Adipose tissue (tissue), 3 donors: ENCODE measurements around the gene ARID1A. TPM values are rescaled to one million over a fixed set of nuclear protein-coding genes. Genes with fewer than 3 reads are reported as not detected.

Source experiments
- H3K27ac ChIP-seq: one replicate; pipeline ENCODE4 v1.5.1; 2013; ENCODE audit warnings: low read depth, low read length
- WGBS, 3 donors: extraction: QIAGEN DNeasy Blood & Tissue Kit; methylation state at CpG; one replicate each; pipeline ENCODE4 v1.1.7; 2013; 5-methylcytosine and 5-hydroxymethylcytosine counted together
- polyA plus RNA-seq, 3 donors: library from polyadenylated mRNA; stranded (reverse); fragments of 200-250 nt; gene quantifications; one replicate each; pipeline ENCODE4 v1.2.3, GENCODE V29; 2013
- donor health status: healthy with polysubstance abuse.
- donor health status: Bipolar disorder and iron deficiency.
- donor health status: healthy.

ARID1A gene
- polyA plus RNA-seq, 3 donors, result 12.2 to 22.8 (median 18.1) TPM

DNA sequence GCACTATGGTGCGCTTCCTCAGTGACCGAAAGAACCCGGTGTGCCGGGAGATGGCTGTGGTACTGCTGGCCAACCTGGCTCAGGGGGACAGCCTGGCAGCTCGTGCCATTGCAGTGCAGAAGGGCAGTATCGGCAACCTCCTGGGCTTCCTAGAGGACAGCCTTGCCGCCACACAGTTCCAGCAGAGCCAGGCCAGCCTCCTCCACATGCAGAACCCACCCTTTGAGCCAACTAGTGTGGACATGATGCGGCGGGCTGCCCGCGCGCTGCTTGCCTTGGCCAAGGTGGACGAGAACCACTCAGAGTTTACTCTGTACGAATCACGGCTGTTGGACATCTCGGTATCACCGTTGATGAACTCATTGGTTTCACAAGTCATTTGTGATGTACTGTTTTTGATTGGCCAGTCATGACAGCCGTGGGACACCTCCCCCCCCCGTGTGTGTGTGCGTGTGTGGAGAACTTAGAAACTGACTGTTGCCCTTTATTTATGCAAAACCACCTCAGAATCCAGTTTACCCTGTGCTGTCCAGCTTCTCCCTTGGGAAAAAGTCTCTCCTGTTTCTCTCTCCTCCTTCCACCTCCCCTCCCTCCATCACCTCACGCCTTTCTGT lies 84.6 kb downstream of the ARID1A start:
- H3K27ac ChIP-seq, result no peak overlapping the region
- 90 to 92% (median 91%) methylated on average over 21 of the region's 21 CpGs for WGBS, 3 donors

DNA sequence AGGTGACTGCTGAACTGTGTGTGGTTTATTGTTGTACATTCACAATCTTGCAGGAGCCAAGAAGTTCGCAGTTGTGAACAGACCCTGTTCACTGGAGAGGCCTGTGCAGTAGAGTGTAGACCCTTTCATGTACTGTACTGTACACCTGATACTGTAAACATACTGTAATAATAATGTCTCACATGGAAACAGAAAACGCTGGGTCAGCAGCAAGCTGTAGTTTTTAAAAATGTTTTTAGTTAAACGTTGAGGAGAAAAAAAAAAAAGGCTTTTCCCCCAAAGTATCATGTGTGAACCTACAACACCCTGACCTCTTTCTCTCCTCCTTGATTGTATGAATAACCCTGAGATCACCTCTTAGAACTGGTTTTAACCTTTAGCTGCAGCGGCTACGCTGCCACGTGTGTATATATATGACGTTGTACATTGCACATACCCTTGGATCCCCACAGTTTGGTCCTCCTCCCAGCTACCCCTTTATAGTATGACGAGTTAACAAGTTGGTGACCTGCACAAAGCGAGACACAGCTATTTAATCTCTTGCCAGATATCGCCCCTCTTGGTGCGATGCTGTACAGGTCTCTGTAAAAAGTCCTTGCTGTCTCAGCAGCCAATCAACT lies 85.5 kb downstream of the ARID1A start:
- WGBS, 3 donors, result 78 to 83% (median 80%) methylated on average over 11 of the region's 11 CpGs
- H3K27ac ChIP-seq, result no peak overlapping the region

DNA sequence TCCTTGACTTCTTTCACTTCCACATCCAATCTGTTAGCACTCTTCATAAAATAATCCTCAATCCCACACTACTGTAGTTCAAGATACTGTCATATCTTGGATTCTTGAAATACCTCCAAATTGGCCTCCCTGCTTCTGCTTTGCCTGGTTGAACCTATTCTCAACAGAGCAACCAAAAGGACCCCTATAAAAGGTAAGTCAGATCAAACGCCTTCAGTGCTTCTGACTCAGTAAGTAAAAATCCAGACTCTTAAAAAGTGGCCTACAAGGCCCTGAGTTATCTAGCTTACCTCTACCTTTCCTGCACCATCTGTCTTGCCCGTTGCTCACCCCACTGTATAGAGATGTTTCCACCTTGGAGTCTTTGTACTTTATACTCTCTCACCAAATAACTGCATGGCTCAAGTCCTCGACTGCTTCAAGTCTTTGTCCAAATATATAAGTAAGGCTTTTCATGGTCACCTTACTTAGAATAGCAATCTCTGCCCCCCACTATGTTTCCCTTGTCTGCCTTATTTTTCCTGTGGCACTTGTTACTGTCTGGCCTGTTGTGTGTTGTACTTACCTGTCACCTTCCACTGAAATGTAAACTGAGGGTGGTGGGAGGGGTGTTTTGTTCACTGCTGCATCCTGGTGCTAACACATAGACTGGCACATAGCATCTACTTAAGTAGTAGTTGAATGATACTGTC lies 86.9 kb downstream of the ARID1A start:
- WGBS, 3 donors, result 62 to 81% (median 81%) methylated on average over 3 of the region's 3 CpGs
- no peak overlapping the region for H3K27ac ChIP-seq

DNA sequence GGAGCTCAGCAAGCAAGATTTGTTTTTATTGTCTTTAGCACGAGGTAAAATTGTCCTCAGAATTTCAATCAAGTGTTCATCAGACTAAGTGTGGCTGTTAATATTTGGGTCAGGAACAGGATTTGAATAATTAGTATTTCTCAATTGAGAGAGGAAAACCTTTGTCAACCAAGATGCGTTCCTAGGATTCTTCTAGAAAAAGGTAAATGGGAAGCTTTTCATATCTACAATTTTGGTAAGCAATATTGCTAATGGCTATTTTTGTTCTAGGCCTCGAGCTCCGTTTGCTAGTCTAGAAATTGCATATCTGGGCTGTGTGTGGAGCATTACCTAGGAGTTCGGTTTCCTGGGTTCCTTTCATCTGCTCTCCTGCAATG lies 87.8 kb downstream of the ARID1A start:
- 46 to 74% (median 70%) methylated on average over 5 of the region's 5 CpGs for WGBS, 3 donors
- no peak overlapping the region for H3K27ac ChIP-seq

DNA sequence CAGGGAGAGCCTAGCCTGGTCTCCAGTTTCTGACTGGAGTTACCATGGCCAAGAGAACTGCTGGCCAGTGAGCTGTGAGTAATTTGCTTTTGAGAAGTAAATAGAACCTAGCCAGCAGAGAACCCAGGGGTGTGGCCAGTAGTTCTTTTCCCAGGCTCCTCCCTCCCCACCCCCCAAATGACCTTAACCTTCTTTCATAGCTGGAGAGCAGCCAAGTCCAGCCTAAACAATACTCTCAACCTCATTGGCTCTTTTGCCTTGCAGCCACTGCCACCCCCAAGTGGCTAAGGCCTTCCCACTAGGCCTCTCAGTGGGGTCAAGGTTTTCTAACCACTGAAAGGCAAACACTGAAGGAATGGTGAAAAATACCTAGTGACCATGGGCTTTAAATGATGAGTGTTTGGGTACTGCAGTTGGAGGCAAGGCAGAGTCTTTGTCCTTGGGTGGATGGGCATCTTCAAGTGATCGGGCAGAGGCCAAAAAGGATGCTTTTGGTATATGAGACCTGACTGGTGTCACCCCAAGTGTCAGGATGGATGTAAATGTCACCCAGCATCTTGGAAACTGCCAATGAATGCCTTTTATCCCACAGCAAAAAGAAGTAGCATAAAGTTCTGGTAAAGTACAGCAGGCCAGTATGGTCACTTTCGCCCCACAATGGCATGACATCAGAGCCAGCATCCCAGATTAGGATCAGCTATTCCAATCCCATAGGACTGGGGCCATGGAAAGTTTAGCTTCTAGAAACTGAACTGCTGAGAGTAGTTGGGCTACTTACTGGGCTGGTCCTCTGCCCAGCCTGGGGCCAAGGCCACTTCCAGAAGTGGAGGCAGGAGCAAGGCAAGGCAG lies 88.4 kb downstream of the ARID1A start:
- 76 to 81% (median 81%) methylated on average over 2 of the region's 2 CpGs for WGBS, 3 donors
- H3K27ac ChIP-seq, result peak overlapping the region; percentile 74

DNA sequence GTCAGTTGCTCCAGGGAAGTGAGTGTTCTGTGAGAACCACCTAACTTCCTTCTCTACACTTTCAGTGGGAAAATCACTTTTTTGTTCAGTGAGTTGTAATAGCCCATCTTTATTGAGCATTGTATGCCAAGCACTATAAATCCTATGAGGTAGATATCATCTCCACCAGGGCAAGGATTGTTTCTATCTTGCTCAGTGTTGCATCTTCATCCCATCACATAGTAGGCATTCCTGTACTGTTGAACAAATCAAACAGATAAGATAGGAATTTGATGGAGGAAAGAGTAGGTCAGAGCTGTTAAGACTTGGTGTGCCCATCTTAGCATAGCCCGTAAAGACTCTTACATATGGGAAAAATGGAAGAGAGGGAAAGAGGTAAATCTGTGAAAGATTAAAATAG lies 89.1 kb downstream of the ARID1A start:
- 95 to 96% (median 96%) methylated on average over 1 of the region's 1 CpG for WGBS, 3 donors
- H3K27ac ChIP-seq, result no peak overlapping the region

DNA sequence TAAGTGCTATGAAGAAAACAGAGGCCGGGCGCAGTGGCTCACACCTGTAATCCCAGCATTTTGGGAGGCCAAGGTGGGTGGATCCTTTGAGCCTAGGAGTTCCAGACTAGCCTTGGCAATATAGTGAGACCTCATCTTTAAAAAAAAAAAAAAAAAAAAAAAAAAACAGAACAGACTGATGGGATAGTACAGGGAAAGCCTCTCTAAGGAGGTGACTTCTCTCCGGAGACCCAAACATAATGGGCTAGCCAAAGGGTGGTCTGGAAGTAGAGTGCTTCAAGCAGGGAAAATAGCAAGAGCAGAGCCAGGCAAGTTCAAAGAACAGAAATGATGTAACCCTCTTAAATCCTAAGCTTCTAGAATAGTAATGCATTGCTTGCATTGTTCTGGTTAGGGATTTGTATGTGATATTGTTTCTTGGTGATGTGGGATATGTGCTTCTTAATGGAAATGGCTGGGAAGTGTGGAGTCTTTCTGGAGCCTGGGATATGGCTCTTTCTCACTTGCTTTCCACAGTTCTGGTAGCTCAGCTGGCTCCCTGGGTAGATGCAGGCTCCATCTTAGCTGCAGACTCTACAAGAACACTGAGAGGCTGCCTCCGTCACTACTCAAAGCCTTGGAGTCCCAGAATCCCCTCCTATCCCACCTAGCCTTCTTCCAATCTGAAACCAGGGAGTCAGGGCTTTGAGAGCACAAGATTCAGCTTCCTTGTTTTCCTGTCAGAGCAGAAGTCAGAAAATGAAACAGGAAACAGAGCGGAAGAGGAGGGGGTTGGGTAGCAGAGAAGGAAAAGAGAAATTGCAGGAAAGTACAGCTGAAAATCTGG lies 90.0 kb downstream of the ARID1A start:
- WGBS, 3 donors, result 56 to 90% (median 60%) methylated on average over 5 of the region's 5 CpGs
- peak overlapping the region; percentile 9 for H3K27ac ChIP-seq

DNA sequence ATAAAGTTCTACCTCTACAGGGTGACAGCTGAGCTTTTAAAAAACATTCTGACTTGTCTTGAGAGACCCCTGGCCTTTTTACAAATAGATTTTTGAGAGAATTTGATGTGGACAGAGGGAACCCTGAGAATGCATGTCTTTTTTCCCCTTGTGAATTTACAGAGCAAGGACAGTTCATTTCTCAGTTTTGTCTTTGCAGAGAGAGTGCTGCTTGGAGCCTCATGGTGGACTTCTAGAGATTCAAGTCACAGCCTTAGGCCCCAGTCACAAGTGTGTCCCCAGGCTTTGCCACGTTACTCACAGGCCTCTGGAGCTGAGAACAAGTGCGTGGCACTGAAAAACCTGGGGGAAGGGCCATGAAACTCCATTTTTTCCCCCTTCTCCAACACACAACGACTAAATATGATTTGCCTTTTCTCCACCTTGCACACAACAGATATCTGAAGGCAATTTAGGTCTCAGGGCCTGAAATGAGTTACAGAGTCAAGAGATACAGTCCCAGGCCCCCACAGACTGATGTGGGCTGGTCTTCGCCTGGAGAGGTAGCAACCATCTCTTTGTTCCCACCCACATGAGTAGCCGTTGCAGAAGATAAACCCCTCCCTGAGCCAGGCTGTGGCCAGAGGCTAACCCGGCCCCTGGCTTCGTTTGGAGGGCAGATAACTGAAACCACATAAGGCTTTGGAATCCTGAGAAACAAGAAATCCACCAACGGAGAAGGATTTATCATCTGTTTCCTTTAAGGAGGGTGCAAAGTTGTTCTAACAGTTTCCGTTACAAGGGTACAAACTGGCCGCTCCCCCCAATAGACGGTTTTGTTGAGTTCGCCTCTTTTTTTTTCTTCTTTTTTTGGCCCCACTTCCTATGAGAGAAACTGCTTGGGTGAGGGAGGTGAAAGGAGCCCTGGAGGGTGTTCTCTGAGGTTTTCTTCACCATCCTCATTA lies 90.9 kb downstream of the ARID1A start:
- 2 to 20% (median 3%) methylated on average over 12 of the region's 12 CpGs for WGBS, 3 donors
- peak overlapping the region; percentile 97 for H3K27ac ChIP-seq

DNA sequence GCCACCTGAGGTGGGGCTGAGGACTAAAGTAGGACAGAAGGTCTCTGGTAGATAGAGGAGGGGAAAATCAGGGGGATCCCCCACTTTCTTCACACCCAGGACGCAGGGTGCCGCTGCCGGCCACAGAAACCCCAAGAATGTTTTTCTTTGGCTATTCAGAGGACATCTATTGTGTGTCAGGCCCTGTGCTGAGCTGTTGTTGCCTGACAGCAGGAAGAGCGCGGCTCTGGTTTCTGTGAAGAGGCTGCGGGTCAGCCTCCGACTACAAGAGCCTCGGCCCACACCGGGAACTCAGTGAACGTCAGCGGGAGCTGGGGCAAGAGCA lies 91.5 kb downstream of the ARID1A start:
- WGBS, 3 donors, result 0 to 2% (median 1%) methylated on average over 11 of the region's 11 CpGs
- H3K27ac ChIP-seq, result peak overlapping the region; percentile 97

DNA sequence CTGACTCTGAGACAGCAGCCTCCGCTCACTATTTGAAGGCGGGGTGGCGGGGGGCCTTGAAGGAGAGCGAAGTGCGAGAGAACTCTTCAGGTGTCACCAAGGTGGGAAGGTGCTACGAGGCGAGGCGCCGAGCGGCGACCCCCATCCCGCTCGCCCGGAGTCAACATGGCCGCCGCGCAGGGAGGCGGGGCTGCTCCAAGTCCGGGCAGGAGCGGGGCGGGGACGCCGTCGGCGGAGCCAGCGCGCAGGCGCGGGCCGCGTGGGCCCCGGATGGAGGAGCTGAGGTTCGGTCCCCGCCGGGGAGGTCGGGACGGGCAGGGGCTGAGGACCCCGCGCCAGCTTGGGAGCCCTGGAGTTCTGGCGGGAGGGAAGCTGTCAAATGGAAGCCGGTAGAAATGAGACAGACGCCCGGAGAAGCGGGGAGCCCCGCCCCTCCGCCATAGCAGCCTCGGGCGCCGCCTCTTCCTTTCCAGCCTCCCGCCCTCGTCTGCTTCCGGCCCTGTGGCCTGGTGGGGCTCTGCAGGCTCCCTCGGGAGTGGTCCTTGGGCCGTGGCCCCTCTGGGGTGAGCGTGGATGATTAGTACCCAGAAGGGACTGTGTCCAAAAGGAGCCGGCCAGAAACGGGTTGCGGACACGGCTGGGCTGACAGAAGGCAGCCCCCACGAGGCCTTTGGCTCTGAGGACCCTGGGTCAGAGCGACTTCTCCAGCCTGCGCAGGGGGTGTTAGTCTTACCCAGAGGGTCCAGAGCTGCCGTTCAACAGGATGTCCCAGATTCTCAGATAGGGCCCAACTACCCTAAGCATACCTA lies 92.1 kb downstream of the ARID1A start, which contains the start of gene PIGV:
TSS of gene PIGV (plus strand) at position 245 of the 809 bp plus-strand sequence. CDS start 2,866 bp downstream, outside the sequence.
- WGBS, 3 donors, result 0% methylated on average over 46 to 63 of the region's 63 CpGs
- H3K27ac ChIP-seq, result peak within 1 kb of the TSS; percentile 97

DNA sequence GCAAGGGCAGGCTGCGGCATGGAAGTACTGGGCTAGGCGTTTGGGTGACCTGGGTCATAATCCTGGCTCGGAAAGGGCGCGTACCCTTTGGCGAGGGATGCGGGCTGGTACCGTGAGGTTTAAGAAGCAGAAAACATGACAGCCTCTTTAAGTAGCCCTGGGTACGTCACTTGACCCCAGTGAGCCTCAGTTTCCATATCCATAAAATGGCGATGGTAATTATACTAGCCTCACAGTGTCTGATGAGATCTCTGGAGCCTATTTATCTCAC lies 92.6 kb downstream of the ARID1A start:
- WGBS, 3 donors, result 2 to 3% (median 2%) methylated on average over 10 of the region's 10 CpGs
- H3K27ac ChIP-seq, result peak overlapping the region; percentile 97

DNA sequence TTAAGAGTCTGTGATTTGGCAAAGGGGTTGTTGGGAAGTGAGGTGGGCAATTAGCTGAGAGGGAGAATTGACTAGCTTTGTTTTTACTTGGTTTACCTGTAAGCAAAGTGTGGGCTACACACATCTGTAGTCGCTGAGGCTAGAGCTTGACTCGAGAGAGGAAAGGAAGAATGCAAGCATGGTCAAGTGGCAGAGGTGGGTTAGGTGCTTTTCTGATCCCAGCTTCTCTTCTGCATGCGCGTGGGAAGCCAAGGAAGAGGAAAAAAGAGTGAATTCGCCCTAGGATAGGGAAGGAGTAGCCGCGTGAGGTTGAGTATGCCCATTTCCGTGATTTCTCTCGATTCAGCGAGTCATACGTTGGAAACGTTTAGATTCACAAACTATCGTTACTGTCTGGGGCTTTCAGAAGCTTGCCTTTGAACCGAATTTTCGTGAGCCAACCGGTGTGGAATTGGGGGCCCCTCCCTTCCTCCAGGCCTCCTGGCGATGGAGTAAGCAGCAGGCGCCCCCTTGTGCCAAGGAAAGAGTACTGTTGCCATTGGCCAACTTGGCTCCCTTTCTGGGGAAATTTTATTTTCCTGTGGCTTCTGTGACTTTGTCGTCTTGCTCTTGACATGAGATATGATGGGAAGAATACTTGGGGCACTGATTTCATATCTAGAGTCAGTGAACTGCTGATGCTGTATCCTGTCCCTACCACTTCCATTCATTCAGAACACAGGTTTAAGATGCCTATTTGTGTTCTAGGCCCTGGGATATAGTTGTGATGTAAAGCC lies 93.2 kb downstream of the ARID1A start:
- WGBS, 3 donors, result 0 to 1% (median 1%) methylated on average over 19 of the region's 19 CpGs
- H3K27ac ChIP-seq, result peak overlapping the region; percentile 15

DNA sequence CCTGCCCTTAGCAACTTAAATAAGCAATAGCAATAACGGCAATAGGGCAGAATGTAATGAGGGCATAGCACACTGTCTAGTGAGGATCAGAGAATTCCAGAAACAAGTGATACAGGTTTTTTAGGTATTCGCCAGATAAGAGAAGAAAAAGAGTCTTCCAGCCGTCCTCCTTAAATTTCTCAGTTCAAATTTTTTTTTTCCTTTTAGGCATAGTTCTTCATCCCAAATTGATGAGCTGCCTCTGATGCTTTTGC lies 93.7 kb downstream of the ARID1A start:
- H3K27ac ChIP-seq, result no peak overlapping the region
- 65 to 69% (median 66%) methylated on average over 3 of the region's 3 CpGs for WGBS, 3 donors

DNA sequence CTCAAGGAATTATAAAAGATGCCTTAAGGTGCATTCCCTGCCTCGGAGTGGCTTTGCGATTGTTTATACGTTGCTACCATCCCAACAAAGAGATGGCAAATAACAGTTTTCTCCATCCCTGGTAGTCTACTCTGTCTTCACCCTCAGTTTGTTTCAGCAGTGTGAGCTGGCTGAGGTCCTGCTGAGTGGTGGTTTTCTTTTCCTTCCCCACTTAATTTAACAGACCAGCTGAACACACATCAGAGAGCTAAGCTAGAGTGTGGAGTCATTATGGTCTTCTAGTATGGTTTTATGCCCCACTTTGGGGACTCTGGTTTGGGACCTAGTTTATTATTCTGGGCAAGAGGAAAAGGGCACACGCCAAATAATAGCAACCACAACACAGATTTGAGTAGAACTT lies 94.1 kb downstream of the ARID1A start:
- WGBS, 3 donors, result 63 to 66% (median 64%) methylated on average over 4 of the region's 4 CpGs
- H3K27ac ChIP-seq, result no peak overlapping the region

DNA sequence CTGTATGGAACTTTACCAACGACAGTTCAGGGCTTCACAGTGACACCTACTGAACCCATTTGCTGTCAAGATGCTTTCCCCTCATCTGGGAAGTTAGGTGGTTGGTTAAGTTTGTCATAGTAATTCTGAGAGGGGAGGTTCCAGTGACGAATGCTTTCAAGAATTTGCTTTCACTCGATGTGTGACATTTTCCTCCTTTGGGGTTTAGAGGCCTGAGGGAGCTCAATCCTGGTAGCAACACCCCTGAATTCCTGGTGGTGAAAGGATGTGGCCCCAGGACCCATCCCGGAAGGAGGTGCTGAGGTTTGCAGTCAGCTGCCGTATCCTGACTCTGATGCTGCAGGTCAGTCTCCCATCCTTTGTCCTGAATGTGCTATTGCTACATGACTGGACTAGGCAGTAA lies 94.7 kb downstream of the ARID1A start:
- no peak overlapping the region for H3K27ac ChIP-seq
- WGBS, 3 donors, result 63 to 80% (median 66%) methylated on average over 5 of the region's 5 CpGs

DNA sequence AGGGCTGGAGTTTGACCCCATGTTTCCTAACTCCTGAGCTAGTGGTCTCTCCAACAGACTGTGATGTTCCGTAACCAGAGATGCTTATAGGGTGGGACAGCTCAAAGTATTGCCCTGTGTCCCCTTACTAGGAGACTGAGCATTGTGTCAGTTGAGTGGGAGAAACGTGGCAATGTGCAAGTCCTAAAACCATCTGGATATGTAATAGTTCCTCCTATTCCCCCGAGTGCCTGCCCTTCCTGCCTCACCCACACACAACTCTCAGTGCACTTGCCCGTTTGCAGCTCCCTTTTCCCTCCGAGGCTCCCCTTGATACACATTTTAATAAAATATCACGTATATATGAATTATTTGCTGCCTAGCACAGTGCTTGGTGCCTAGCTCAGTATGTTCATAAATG lies 95.3 kb downstream of the ARID1A start:
- H3K27ac ChIP-seq, result no peak overlapping the region
- 37 to 65% (median 43%) methylated on average over 6 of the region's 6 CpGs for WGBS, 3 donors
